B cell (primary cell): Measurements from ENCODE around the gene NINJ2. TPM values are rescaled to one million over a fixed set of nuclear protein-coding genes. Genes with fewer than 3 reads are reported as not detected.

Experiments used
- ATAC-seq: fragments of 200-7000 bp; cut with Tn5 transposase; one replicate; pipeline ENCODE4 v1.10.0; 2021; ENCODE audit warnings: low read depth, mild to moderate bottlenecking, moderate number of reproducible peaks, moderate library complexity
- CTCF ChIA-PET: fragments of 350-600 bp; sonication (Branson Sonifier 250); formaldehyde crosslinking; loops from one replicate; lab custom pipeline; 2021; ENCODE audit warnings: antibody characterized with exemption, inconsistent platforms; lab: Charles Lee
- POLR2A ChIA-PET: fragments of 350-600 bp; sonication (Branson Sonifier 250); formaldehyde crosslinking; loops from one replicate; lab custom pipeline; 2021; ENCODE audit warnings: antibody characterized with exemption; lab: Charles Lee
- DNase-seq: peaks from one replicate; pipeline ENCODE4 v3.0.0; 2013
- H2AFZ ChIP-seq: 2 replicates; pipeline ENCODE4 v1.6.1; 2012; ENCODE audit warnings: mild to moderate bottlenecking, low read depth, low read length; ENCODE audit not compliant: insufficient read depth, poor library complexity, severe bottlenecking
- H3K27ac ChIP-seq, 2 donors: 1 replicate in 1 of 2; 2 replicates in 1 of 2; pipeline ENCODE4 v1.5.1; 2012 to 2013; ENCODE audit warnings: low read length in 2 of 2, mild to moderate bottlenecking in 2 of 2, moderate library complexity in 1 of 2
- H3K27me3 ChIP-seq, 4 experiments: fragments of 200-600 bp in 1 of 4; sonication (generic) in 1 of 4; replicated peaks in 1 of 4; 1 replicate in 2 of 4; 2 replicates in 2 of 4; pipeline versions ENCODE4 v1.6.1 to v1.7.0; 2013 to 2016; ENCODE audit warnings: low read length in 3 of 4, mild to moderate bottlenecking in 2 of 4, mixed read lengths in 1 of 4, moderate library complexity in 1 of 4; ENCODE audit not compliant: insufficient read depth in 4 of 4, control insufficient read depth in 3 of 4; ENCODE audit errors: control extremely low read depth in 1 of 4
- H3K36me3 ChIP-seq, 2 experiments: replicated peaks in 1 of 2; 1 replicate in 1 of 2; 2 replicates in 1 of 2; pipeline versions ENCODE4 v1.6.1 to v1.7.1; 2013; ENCODE audit warnings: low read length in 1 of 2; ENCODE audit not compliant: insufficient read depth in 2 of 2, control insufficient read depth in 1 of 2; ENCODE audit errors: control extremely low read depth in 1 of 2, extremely low read depth in 1 of 2
- H3K4me1 ChIP-seq, 2 donors: fragments of 200-600 bp in 1 of 2; sonication (generic) in 1 of 2; 1 replicate in 1 of 2; 2 replicates in 1 of 2; pipeline versions ENCODE4 v1.5.1 to v1.6.1; 2013 to 2017; ENCODE audit warnings: low read length in 2 of 2; ENCODE audit not compliant: control insufficient read depth in 2 of 2, insufficient read depth in 2 of 2
- H3K4me2 ChIP-seq: replicated peaks from 2 replicates; pipeline ENCODE3; 2012; ENCODE audit warnings: mild to moderate bottlenecking, low read depth, low read length; ENCODE audit not compliant: poor library complexity, severe bottlenecking
- H3K4me3 ChIP-seq, 5 experiments: fragments of 200-600 bp in 1 of 5; sonication (generic) in 1 of 5; 1 replicate in 3 of 5; 2 replicates in 2 of 5; pipeline versions ENCODE4 v1.5.1 to v1.7.0; 2011 to 2016; ENCODE audit warnings: low read length in 4 of 5, mild to moderate bottlenecking in 4 of 5, low read depth in 2 of 5, control low read depth in 1 of 5, moderate library complexity in 1 of 5; ENCODE audit not compliant: insufficient read depth in 1 of 5; ENCODE audit errors: control extremely low read depth in 1 of 5, extremely low read depth in 1 of 5
- H3K79me2 ChIP-seq: fragments of 200-600 bp; sonication (generic); one replicate; pipeline ENCODE4 v1.6.0; 2016; ENCODE audit warnings: low read length; ENCODE audit not compliant: control insufficient read depth, insufficient read depth
- H3K9ac ChIP-seq: fragments of 200-600 bp; sonication (generic); 2 replicates; pipeline ENCODE4 v1.6.1; 2017; ENCODE audit warnings: mild to moderate bottlenecking, low read length, moderate library complexity
- H3K9me3 ChIP-seq, 3 donors: one replicate each; pipeline versions ENCODE4 v1.6.1 to v1.7.1; 2013; ENCODE audit warnings: low read length in 2 of 3; ENCODE audit not compliant: control insufficient read depth in 2 of 3, insufficient read depth in 1 of 3; ENCODE audit errors: control extremely low read depth in 1 of 3
- H4K20me1 ChIP-seq: 2 replicates; pipeline ENCODE4 v1.6.0; 2012; ENCODE audit warnings: mild to moderate bottlenecking, low read length; ENCODE audit not compliant: insufficient read depth, control insufficient read depth, poor library complexity, severe bottlenecking
- H3K27ac Mint-ChIP-seq: one replicate; pipeline ENCODE4 v1.8.0; 2021; ENCODE audit warnings: mixed read lengths
- H3K27me3 Mint-ChIP-seq: one replicate; pipeline ENCODE4 v1.8.0; 2021; ENCODE audit warnings: mixed read lengths
- H3K4me1 Mint-ChIP-seq: one replicate; pipeline ENCODE4 v1.8.0; 2021; ENCODE audit warnings: mixed read lengths
- H3K4me3 Mint-ChIP-seq: one replicate; pipeline ENCODE4 v1.8.0; 2021; ENCODE audit warnings: mixed read lengths
- H3K9me3 Mint-ChIP-seq: one replicate; pipeline ENCODE4 v1.8.0; 2022; ENCODE audit warnings: mixed read lengths; ENCODE audit not compliant: insufficient read depth
- EZH2 ChIP-seq: IDR thresholded peaks from 2 replicates; pipeline ENCODE4 v1.6.1; 2012; ENCODE audit warnings: borderline replicate concordance, low read depth, mild to moderate bottlenecking, moderate library complexity, low read length; ENCODE audit not compliant: insufficient read depth, poor library complexity, severe bottlenecking
- WGBS: methylation state at CpG from one replicate; pipeline ENCODE4 v1.1.5; 2013; ENCODE audit warnings: missing lambda C conversion rate; ENCODE audit not compliant: insufficient coverage; 5-methylcytosine and 5-hydroxymethylcytosine counted together
- intact Hi-C: fragments of 100-400 bp; cut with micrococcal nuclease; formaldehyde crosslinking; loops from one replicate; pipeline ENCODE4 v1.10.0; 2022
- polyA plus RNA-seq: library from polyadenylated mRNA; depleted of rRNA; stranded (reverse); fragments of >200 nt; gene quantifications from 2 replicates; pipeline ENCODE4 v1.2.3, GENCODE V29; 2012
- total RNA-seq, 2 donors: library from RNA; stranded (reverse); fragments of 120-200 nt in 1 of 2; gene quantifications; 1 replicate in 1 of 2; 2 replicates in 1 of 2; pipeline versions ENCODE4 v1.2.3 to v1.2.4, GENCODE V29; 2013 to 2022
- TF ChIP-seq, protein P1 (sequence below): fragments of 200-600 bp; IDR thresholded peaks from one replicate; pipeline ENCODE4 v1.8.0; 2022; ENCODE audit warnings: antibody characterized with exemption, mild to moderate bottlenecking

NINJ2 gene
- total and polyA plus RNA-seq, 2 donors (not counting 1 experiment from before 2014, with no cell fraction given), result 2.9 to 10.2 TPM

DNA sequence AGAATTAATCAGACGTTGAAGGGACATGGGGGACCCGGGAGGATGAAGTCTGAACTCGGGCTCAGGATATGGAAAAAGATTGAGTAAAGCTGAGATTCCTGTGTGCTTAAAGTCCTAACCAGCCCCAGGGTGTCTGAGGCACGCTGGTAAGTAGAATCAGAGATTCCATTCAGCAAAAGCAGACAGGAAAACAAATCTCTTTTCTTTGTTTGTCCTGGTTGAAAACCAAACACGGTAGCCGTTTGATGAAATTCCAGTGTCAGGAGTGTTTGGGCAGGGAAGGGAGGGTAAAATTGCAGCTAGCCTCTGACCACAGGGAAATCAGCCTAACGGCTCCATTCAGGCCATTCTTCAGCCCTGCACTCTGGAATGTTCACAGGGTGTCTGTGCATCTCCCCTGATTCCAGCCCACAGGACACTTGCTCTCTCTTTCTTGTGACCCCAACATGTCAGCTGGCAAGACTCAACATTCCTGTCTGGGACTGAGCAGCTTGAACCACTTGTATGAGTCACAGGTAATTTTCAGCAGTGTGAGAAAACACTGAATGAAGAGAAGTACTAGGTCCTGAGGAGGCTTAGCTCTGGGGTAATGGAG lies 31.0 kb downstream of the NINJ2 start:
- H3K27ac Mint-ChIP-seq, result peak overlapping the region; percentile 59
- ChIA-PET POLR2A (interaction anchor here (0.6 kb wide), 2 partner anchors 11 to 568 kb away, joined by 3 read pairs; no protein-coding TSS in a partner anchor), CTCF (interaction anchor here (0.8 to 1.7 kb wide), 4 partner anchors 17 to 182 kb away, joined by 3 to 9 read pairs (median 3); no protein-coding TSS in a partner anchor)
- H3K9me3 Mint-ChIP-seq, result no peaks in the 10 kb centered on the region
- WGBS, result 70% methylated on average over 7 of the region's 7 CpGs
- peak overlapping the region in 1 of 2 donors; percentile 30 for H3K27ac ChIP-seq
- H3K9me3 ChIP-seq, result no peaks in the 10 kb centered on the region
- H3K4me3 Mint-ChIP-seq, result no peak overlapping the region
- no peaks in the 10 kb centered on the region for H3K27me3 Mint-ChIP-seq
- no peak overlapping the region for H3K4me3 ChIP-seq
- no peaks in the 10 kb centered on the region for H3K36me3 ChIP-seq
- intact Hi-C loops, result no loop called here
- H3K4me2 ChIP-seq, result no peak overlapping the region
- peaks cover 46% of the 10 kb centered on the region for H3K4me1 Mint-ChIP-seq
- no peak overlapping the region for H2AFZ ChIP-seq
- no peaks in the 10 kb centered on the region for H3K79me2 ChIP-seq
- DNase-seq, result no peak
- H3K27me3 ChIP-seq, result no peaks in the 10 kb centered on the region
- no peak for TF ChIP-seq EZH2
- TF ChIP-seq, protein P1, sequence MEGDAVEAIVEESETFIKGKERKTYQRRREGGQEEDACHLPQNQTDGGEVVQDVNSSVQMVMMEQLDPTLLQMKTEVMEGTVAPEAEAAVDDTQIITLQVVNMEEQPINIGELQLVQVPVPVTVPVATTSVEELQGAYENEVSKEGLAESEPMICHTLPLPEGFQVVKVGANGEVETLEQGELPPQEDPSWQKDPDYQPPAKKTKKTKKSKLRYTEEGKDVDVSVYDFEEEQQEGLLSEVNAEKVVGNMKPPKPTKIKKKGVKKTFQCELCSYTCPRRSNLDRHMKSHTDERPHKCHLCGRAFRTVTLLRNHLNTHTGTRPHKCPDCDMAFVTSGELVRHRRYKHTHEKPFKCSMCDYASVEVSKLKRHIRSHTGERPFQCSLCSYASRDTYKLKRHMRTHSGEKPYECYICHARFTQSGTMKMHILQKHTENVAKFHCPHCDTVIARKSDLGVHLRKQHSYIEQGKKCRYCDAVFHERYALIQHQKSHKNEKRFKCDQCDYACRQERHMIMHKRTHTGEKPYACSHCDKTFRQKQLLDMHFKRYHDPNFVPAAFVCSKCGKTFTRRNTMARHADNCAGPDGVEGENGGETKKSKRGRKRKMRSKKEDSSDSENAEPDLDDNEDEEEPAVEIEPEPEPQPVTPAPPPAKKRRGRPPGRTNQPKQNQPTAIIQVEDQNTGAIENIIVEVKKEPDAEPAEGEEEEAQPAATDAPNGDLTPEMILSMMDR, result no peak
- H3K9ac ChIP-seq, result no peak overlapping the region
- ATAC-seq, result no peak
- H3K4me1 ChIP-seq, result peaks cover 11 to 37% of the 10 kb centered on the region in 2 donors
- no peaks in the 10 kb centered on the region for H4K20me1 ChIP-seq
